ENCODE data around the gene OVOL3.

- no peak for TF ChIP-seq CTCF (IDR thresholded peaks at IDR 0.05)
- no peak for TF ChIP-seq POLR2A (IDR thresholded peaks at IDR 0.05)
Observed at GRCh38 chr19:36139120-36139472, 28.2 kb downstream of the OVOL3 start.
